ENCODE results near the gene SERAC1.

Gene SERAC1

DNA sequence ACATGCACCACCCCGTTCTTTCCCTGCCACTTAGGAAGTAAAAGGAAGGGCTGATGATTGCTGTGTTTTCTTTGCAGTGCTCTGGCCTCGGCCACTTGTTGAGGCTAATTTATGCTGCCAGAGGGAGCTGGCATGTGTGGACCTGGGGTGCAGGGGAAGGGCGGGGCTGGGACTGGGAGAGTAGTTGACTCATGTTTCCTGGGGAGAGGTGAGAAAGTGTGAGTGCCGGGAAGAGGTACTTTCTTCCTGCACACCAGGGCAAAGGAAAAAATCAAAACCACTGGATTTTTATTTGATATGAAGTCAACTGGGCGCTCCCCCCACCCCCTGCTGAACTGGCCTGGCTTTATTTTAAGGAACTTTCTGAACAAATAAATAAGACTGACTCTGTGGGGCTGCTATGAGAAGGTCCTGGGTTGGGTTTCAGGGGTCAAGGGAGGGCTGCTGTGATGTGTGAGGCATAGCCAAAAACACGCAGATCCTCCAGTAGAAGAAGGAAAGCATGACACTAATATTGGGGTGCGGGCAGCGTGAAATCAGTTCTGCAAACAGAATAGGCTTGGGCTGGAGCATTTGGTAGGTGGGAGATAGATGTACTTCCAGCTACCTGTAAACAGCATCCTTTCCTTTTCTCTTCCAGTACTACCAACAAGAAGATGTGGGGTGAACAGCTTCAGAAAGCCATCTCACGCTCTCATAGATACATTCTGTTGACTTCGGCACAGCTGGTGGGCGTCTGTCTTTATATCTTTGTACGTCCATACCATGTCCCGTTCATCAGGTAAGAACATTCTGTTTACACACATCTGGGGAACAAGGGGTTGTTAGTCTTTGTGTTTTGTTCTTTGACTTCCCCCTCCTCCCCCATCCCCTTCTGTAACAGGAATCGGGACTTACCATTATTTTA is 98.9 kb downstream of the SERAC1 start:
- Histone ChIP-seq H2BK15ac (ENCODE audit: low read depth, poor library complexity, severe bottlenecking) (no peak overlapping the region), H3K18ac (ENCODE audit: low read depth in 1 of 2, low read length in 2 of 2) (peak overlapping the region in 1 of 2 experiments; percentile 49), H4K91ac (ENCODE audit: low read length) (no peak overlapping the region), H4K8ac (ENCODE audit: low read length) (no peak overlapping the region), H3K14ac (ENCODE audit: low read length in 2 of 2) (no peak overlapping the region), H3K4me3 (ENCODE audit: insufficient read depth in 1 of 2, low read depth in 1 of 2, low read length in 2 of 2) (no peak overlapping the region), H3K9me3 (ENCODE audit: control insufficient read depth, low read length) (no peaks in the 10 kb centered on the region), H3K79me1 (replicated peaks; ENCODE audit: low read length, poor library complexity, severe bottlenecking) (peaks cover 20% of the 10 kb centered on the region), H2BK120ac (ENCODE audit: low read depth, low read length) (no peak overlapping the region), H3K27me3 (ENCODE audit: control insufficient read depth in 1 of 2, insufficient read depth in 1 of 2, low read length in 2 of 2) (no peaks in the 10 kb centered on the region), H3K4me1 (ENCODE audit: control insufficient read depth, insufficient read depth, low read depth, low read length) (peaks cover 28% of the 10 kb centered on the region), H2AFZ (ENCODE audit: low read depth, low read length) (no peak overlapping the region), H2BK12ac (ENCODE audit: low read length in 2 of 2) (no peak overlapping the region), H3K4me2 (ENCODE audit: low read length, poor library complexity, severe bottlenecking) (no peak overlapping the region), H3K27ac (ENCODE audit: low read length, poor library complexity, severe bottlenecking) (peak overlapping the region; percentile 72), H3K36me3 (ENCODE audit: control insufficient read depth in 1 of 2, insufficient read depth in 2 of 2, low read depth in 1 of 2, low read length in 2 of 2) (peaks cover 70 to 86% of the 10 kb centered on the region in 2 experiments), H3K4ac (ENCODE audit: low read depth in 1 of 2, low read length in 2 of 2) (no peak overlapping the region), H3K9ac (ENCODE audit: low read length) (peak overlapping the region; percentile 43), H2BK5ac (ENCODE audit: low read depth, low read length, poor library complexity, severe bottlenecking) (no peak overlapping the region), H3K23ac (ENCODE audit: low read length in 2 of 2) (no peak overlapping the region), H2AK5ac (ENCODE audit: low read length, severe bottlenecking) (peak overlapping the region; percentile 90)
- DNase-seq, result peak; percentile 25
- 72% methylated on average over 6 of the region's 14 CpGs for WGBS

DNA sequence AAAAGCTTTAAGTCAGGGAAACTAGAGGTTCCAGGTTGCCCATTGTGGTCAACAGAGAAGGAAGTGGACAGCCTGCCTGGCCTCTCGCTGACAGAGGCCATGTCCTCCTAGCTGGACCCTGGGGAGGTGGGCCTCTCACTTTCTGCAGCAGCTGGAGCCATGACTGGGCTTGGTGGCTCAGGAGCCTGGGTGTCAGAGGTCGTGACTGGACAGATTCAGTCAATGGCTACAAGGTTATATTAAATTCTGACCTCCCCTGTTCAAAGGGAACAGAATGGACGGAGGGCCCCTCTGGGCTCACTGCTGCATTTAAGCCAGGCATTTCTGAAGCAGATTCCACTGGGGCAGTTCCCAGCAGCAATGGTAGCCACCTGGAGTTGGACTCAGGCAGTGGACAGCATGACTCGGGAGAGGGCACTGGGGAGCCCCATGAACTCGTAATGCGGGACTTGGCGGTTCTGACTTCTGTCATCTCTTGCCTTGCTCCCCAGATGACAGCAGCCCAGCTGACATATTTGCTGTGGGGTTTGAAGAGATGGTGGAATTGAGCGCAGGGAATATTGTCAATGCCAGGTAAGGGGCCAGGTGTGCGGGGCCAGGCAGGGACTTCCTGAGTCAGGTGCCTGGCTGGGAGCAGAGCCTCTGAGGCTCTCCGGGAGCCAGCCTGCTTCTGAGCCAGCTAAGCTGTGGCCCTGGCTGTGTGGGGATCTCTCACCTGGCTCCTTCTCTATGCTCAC is 99.7 kb downstream of the SERAC1 start:
- Histone ChIP-seq H3K4ac (ENCODE audit: low read depth in 1 of 2, low read length in 2 of 2) (peak overlapping the region in 1 of 2 experiments; percentile 26), H3K9ac (ENCODE audit: low read length) (peak overlapping the region; percentile 43), H2BK5ac (ENCODE audit: low read depth, low read length, poor library complexity, severe bottlenecking) (peak overlapping the region; percentile 33), H4K91ac (ENCODE audit: low read length) (no peak overlapping the region), H2BK12ac (ENCODE audit: low read length in 2 of 2) (no peak overlapping the region), H3K4me1 (ENCODE audit: control insufficient read depth, insufficient read depth, low read depth, low read length) (peaks cover 28% of the 10 kb centered on the region), H3K18ac (ENCODE audit: low read depth in 1 of 2, low read length in 2 of 2) (peak overlapping the region; percentile 25 to 49), H3K27me3 (ENCODE audit: control insufficient read depth in 1 of 2, insufficient read depth in 1 of 2, low read length in 2 of 2) (no peaks in the 10 kb centered on the region), H3K36me3 (ENCODE audit: control insufficient read depth in 1 of 2, insufficient read depth in 2 of 2, low read depth in 1 of 2, low read length in 2 of 2) (peaks cover 69 to 84% of the 10 kb centered on the region in 2 experiments), H2BK120ac (ENCODE audit: low read depth, low read length) (no peak overlapping the region), H3K79me1 (replicated peaks; ENCODE audit: low read length, poor library complexity, severe bottlenecking) (peaks cover 21% of the 10 kb centered on the region), H3K9me3 (ENCODE audit: control insufficient read depth, low read length) (no peaks in the 10 kb centered on the region), H4K8ac (ENCODE audit: low read length) (no peak overlapping the region), H2AK5ac (ENCODE audit: low read length, severe bottlenecking) (peak overlapping the region; percentile 90), H3K23ac (ENCODE audit: low read length in 2 of 2) (no peak overlapping the region), H2BK15ac (ENCODE audit: low read depth, poor library complexity, severe bottlenecking) (no peak overlapping the region), H3K27ac (ENCODE audit: low read length, poor library complexity, severe bottlenecking) (peak overlapping the region; percentile 72), H2AFZ (ENCODE audit: low read depth, low read length) (no peak overlapping the region), H3K14ac (ENCODE audit: low read length in 2 of 2) (no peak overlapping the region), H3K4me2 (ENCODE audit: low read length, poor library complexity, severe bottlenecking) (no peak overlapping the region), H3K4me3 (ENCODE audit: insufficient read depth in 1 of 2, low read depth in 1 of 2, low read length in 2 of 2) (no peak overlapping the region)
- WGBS, result 95% methylated on average over 9 of the region's 10 CpGs
- no peak for DNase-seq

DNA sequence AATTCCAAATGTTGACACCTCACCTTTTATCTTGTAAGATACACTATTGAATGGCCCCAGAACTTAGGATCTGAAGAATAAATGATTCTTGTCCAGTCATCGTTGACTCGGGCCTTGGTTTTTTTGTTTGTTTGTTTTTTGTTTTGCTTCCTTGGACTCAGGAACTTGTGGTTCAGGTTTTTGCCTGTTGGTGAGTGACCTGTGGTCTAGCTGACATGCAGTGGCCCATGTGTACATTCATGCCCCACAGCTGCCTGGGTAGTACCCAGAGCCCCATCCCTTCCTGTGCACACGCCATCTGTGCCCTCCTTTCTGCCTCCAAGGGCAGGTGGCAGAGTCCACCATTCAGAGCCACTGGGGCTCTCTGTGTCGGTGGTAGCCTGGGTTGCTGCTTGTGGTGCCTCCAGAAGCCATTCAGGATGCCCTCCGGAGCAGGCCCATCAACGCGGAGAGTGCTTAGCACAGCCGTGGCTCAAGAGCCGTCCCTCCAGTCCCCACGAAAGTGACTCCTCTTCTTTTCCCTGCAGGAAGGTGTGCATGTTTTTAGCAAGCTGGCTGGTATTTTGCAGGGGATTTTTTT is 100.5 kb downstream of the SERAC1 start:
- no peak overlapping the region for H2BK12ac ChIP-seq (ENCODE audit: low read length in 2 of 2)
- H2AK5ac ChIP-seq (ENCODE audit: low read length, severe bottlenecking), result peak overlapping the region; percentile 18
- no peak overlapping the region for H2AFZ ChIP-seq (ENCODE audit: low read depth, low read length)

More for the DNA sequence above, 100.5 kb downstream of the SERAC1 start:
- Histone ChIP-seq H3K4me1 (ENCODE audit: control insufficient read depth, insufficient read depth, low read depth, low read length) (peaks cover 28% of the 10 kb centered on the region), H3K18ac (ENCODE audit: low read depth in 1 of 2, low read length in 2 of 2) (no peak overlapping the region), H3K4me2 (ENCODE audit: low read length, poor library complexity, severe bottlenecking) (no peak overlapping the region), H3K4me3 (ENCODE audit: insufficient read depth in 1 of 2, low read depth in 1 of 2, low read length in 2 of 2) (no peak overlapping the region), H2BK5ac (ENCODE audit: low read depth, low read length, poor library complexity, severe bottlenecking) (no peak overlapping the region), H2BK15ac (ENCODE audit: low read depth, poor library complexity, severe bottlenecking) (no peak overlapping the region), H3K79me1 (replicated peaks; ENCODE audit: low read length, poor library complexity, severe bottlenecking) (peaks cover 21% of the 10 kb centered on the region), H2BK120ac (ENCODE audit: low read depth, low read length) (no peak overlapping the region), H3K27ac (ENCODE audit: low read length, poor library complexity, severe bottlenecking) (peak overlapping the region; percentile 22), H3K4ac (ENCODE audit: low read depth in 1 of 2, low read length in 2 of 2) (no peak overlapping the region), H3K9me3 (ENCODE audit: control insufficient read depth, low read length) (peaks cover 4% of the 10 kb centered on the region), H4K91ac (ENCODE audit: low read length) (no peak overlapping the region), H3K27me3 (ENCODE audit: control insufficient read depth in 1 of 2, insufficient read depth in 1 of 2, low read length in 2 of 2) (no peaks in the 10 kb centered on the region), H3K36me3 (ENCODE audit: control insufficient read depth in 1 of 2, insufficient read depth in 2 of 2, low read depth in 1 of 2, low read length in 2 of 2) (peaks cover 72 to 90% of the 10 kb centered on the region in 2 experiments), H4K8ac (ENCODE audit: low read length) (peak overlapping the region; percentile 62), H3K9ac (ENCODE audit: low read length) (no peak overlapping the region), H3K14ac (ENCODE audit: low read length in 2 of 2) (no peak overlapping the region), H3K23ac (ENCODE audit: low read length in 2 of 2) (no peak overlapping the region)
- WGBS, result 88% methylated on average over 10 of the region's 10 CpGs
- DNase-seq, result no peak
